ENCODE data around the gene ZFYVE9.
"Not testable (repeated sequence)": the region's sequence is repeated elsewhere in the genome, so short reads cannot be mapped to it uniquely, and the experiment has no call there.

The ZFYVE9 gene

DNA sequence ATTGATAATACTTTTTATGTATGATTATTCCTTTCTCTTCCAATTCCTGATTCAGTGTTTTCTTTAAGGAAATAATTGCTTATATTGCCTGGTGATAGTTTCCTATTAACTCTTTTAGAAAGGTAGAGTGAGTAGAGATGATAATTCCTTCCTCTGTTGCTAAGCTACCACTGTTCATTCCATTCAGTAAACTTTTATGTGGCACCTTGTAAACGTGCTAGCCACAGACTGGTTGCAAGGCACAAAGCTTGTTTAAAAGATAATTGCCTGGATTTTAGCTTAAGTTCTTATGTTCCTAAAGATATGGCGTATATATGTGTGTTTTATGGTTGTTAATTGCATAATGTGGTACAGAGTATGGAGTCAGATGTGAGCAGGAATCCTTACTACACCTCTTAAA is 3.2 kb downstream of the ZFYVE9 start:
- no peak for DNase-seq (ENCODE audit: low read depth)

GRCh38 chr1:52150445-52150844 is 8.6 kb downstream of the ZFYVE9 start:
- DNase-seq (ENCODE audit: low read depth), result not testable (repeated sequence)

DNA sequence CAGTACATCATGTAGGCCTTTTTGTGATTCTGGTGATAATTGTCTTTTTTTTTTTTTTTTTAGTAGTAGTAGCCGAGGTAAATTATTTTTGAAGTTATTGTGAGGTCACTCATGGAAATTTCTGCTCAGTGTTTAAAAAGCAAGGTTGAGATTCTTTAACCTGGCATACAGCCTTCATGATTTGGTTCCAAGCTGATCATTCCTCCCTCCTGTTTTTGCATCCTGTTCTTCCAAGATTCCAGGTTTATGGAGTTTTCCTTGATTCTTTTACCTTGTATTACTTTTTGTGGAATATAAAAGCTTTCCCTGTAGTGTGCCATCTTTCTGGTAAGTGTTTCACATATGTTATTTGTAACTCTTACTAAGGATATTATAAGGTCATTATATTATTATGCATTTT is 9.1 kb downstream of the ZFYVE9 start:
- DNase-seq (ENCODE audit: low read depth), result no peak

GRCh38 chr1:52152572-52152971 is 10.7 kb downstream of the ZFYVE9 start:
- no peak for DNase-seq (ENCODE audit: low read depth)

GRCh38 chr1:52153010-52153409 is 11.1 kb downstream of the ZFYVE9 start:
- DNase-seq (ENCODE audit: low read depth), result no peak

DNA sequence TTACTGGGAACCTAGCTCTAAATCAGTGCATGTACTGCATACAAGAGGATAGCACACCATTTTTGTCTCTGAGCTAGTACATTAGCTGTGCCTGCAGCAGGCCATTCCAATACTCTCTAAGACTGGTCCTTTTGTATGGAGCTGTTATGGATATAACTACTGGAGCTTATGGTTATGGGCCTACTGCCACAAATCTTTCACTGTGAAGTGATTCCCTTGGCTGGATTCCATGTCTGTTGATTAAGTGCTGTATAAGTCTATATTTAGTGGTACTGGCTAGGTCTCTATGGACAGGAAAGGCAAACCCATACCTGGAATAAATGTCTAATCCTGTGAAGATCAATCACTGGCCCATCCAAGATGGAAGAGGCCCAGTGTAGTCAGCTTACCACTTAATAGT is 12.0 kb downstream of the ZFYVE9 start:
- no peak for DNase-seq (ENCODE audit: low read depth)

DNA sequence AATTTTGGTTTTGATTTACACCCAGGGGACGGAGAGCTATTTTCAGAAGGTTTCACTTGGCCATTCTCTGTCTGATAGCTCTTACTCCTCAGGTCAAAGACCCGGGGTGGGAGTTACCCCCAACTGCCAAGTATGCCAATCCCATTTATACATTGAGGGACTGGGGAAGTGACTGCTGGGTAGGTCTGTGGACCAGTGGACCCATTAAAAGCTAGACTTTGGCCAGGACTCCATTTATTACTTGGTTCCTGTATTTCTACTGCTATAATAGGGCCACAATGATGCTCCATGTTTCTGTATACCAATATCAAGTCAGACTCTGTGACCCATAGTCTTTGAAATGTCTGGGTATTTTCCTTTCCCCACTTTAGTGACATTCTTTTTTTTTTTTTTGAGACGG is 14.6 kb downstream of the ZFYVE9 start:
- DNase-seq (ENCODE audit: low read depth), result no peak

DNA sequence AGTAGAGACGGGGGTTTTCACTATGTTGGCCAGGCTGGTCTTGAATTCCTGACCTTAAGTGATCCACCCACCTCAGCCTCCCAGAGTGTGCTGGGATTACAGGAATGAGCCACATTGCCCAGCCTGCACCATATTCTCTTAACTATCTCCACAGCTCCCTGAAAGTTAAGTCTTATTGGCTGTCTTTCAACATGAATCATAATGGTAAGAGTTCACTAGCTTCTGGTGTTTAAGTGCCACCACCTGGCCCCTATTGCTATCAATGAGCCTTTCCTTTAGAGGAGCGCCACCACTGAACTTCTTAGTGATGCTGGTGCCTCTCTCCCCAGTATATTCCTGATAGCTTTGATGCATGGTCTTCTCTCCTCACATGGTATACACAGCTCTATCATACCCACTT is 15.7 kb downstream of the ZFYVE9 start:
- DNase-seq (ENCODE audit: low read depth), result no peak

GRCh38 chr1:52158218-52158617 is 16.3 kb downstream of the ZFYVE9 start:
- no peak for DNase-seq (ENCODE audit: low read depth)

DNA sequence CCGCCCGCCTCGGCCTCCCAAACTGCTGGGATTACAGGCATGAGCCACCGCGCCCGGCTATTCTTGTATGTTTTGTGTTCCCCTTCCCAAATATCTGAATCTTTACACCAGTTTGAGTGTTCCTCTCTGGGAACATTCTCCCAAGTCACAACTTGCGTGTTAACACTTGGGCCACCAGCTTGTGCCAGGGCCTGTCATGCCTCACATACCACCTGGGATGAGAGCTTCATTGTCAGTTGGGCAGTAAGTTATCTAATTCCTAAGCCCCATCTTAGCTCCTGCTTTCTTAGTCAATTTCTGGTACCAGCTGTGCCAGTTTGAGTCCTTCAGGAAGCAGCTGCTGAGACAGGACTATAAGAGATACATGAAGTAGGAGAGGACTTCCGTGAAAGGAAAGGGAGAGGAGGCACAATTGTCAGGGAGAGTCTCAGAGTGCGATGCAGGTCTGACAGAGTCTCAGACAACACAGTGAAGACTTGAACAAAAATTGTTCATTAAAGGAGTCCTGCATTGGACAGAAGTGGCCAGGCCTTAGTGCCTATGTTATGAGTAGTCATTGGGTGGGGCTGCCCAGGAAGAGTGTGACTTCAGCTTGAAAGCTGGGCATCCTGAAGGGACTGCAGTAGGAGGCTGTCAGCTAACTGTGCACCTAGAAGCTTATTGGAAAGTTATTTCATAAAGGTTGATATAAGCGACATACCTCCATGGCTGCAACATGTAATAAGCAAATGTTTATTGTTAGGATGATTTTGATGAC is 17.3 kb downstream of the ZFYVE9 start:
- no peak for DNase-seq (ENCODE audit: low read depth)

DNA sequence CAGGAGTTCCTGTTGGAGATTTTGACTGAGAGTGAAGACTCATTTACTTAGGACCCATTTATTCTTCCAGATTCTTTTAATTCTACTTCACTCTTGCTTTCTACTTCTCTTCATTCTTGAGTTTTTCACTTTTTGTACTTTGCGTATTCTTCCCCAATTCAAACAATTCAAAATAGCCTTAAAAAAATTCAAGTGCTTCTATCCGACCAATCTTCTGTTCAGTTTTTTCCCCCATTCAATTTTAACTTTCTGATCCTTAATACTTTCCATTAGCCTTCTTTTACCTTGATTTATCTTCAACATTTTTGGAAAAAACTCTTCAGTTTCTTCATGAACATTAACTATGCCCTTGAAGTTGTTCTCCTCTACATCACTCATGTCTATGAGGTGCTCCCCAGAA is 21.1 kb downstream of the ZFYVE9 start:
- DNase-seq (ENCODE audit: low read depth), result no peak

DNA sequence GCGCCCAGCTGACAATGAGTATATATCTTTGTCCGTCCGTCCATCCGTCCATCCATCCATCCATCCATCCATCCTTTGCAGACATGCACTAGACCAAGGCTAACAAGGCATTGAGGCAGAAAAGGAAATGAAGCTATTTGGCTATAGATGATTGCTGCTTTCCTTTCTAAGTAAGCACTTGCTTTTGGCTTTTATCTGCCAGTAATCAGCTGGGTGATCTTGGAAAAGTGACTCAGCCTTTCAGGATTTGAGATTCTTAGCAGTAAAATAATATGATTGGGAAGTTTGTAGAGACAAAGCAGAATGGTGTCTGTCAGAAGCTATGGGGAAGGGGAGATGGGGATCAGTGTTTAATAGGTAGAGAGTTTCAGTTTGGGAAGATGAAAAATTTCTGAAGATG is 22.7 kb downstream of the ZFYVE9 start:
- DNase-seq (ENCODE audit: low read depth), result no peak

DNA sequence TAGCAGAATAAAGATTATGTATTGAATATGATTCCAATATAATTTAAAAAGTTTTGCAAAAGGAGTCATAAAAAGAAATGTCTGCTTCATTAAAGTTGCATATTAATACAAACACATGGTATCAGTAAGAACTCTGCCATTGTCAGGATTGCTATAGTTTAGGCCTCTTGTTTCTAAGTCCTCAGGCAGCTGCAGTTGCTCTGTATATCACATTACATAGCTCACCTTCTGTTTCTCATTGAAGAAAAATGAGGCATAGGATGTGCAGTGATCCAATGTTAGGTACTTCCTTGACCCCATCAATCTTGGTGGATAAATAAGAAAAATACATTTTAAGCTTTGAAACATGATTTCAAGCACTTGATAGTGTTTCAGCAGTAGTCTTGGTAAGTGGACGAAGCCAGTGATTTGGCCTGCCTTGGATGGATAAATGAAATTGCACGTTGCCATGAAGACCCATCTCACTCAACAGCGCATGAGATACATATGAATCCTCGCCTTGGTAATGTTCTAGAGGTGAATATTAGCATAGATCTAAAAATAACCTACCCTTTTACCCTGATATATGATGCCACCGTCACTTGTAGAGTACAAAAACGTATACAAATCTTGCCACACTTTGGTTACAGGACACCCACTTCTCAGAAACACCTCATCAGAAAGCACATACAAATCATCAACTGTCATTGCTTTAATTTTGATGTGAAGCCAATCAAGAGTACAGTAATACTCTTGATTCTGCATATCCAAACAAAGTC is 25.3 kb downstream of the ZFYVE9 start:
- no peak for DNase-seq (ENCODE audit: low read depth)

GRCh38 chr1:52168373-52169080 is 26.6 kb downstream of the ZFYVE9 start:
- DNase-seq (ENCODE audit: low read depth), result no peak

GRCh38 chr1:52171149-52171548 is 29.3 kb downstream of the ZFYVE9 start:
- not testable (repeated sequence) for DNase-seq (ENCODE audit: low read depth)

- no peak for DNase-seq (ENCODE audit: low read depth)
Observed at GRCh38 chr1:52179073-52179472, 37.2 kb downstream of the ZFYVE9 start.

GRCh38 chr1:52180176-52180575 is 38.3 kb downstream of the ZFYVE9 start:
- DNase-seq (ENCODE audit: low read depth), result no peak

GRCh38 chr1:52181759-52182158 is 39.9 kb downstream of the ZFYVE9 start:
- not testable (repeated sequence) for DNase-seq (ENCODE audit: low read depth)

DNA sequence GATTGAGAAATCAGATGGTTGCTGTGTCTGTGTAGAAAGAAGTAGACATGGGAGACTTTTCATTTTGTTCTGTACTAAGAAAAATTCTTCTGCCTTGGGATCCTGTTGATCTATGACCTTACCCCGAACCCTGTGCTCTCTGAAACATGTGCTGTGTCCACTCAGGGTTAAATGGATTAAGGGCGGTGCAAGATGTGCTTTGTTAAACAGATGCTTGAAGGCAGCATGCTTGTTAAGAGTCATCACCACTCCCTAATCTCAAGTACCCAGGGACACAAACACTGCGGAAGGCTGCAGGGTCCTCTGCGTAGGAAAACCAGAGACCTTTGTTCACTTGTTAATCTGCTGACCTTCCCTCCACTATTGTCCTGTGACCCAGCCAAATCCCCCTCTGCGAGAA is 40.4 kb downstream of the ZFYVE9 start:
- DNase-seq (ENCODE audit: low read depth), result not testable (repeated sequence)

GRCh38 chr1:52182874-52183400 is 41.0 kb downstream of the ZFYVE9 start:
- no peak for DNase-seq (ENCODE audit: low read depth)

- DNase-seq (ENCODE audit: low read depth), result no peak
Observed at GRCh38 chr1:52186449-52186848, 44.6 kb downstream of the ZFYVE9 start.

DNA sequence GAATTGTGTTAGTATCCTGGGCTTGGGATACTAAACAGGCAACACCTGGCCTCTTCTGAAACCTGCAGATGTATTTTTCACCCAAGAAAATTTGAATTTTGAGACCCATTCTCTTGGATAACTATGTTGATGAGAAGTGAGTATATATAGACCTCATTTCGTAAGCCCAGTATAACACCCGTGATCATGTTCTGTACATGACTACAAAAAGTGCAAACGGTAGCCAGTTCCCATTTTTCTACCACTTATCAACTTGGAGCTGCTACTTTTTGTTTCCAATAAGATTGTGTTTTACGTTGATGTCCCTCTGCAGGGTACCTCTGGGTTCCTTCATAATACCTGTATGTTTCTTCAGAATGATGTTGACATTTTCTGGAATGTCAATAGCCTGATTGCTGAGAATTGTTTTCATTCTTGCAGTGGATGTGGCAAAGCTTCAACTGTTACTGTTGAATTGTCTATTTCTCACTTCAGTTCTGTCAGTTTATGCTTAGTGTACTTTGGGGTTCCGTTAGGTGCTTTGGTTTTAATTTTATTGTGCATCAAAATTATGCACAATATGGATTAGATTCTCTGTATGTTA is 48.1 kb downstream of the ZFYVE9 start:
- DNase-seq (ENCODE audit: low read depth), result no peak

Measured in stimulated activated CD8-positive, alpha-beta memory T cell treated with anti-CD3 and anti-CD28 coated beads, Interleukin-15, amount 100 ng/mL, for 1 hour (primary cell).